Measurements from ENCODE around the gene MCM6.

MCM6 gene

GRCh38 chr2:135799738-135800137 is 76.5 kb downstream of the MCM6 start:
- no peaks in the 10 kb centered on the region for H4K20me1 ChIP-seq (ENCODE audit: insufficient read depth, low read length, poor library complexity, severe bottlenecking)
- H3K4me2 ChIP-seq (ENCODE audit: low read depth, low read length, poor library complexity, severe bottlenecking): no peak overlapping the region
- no peak overlapping the region for H3K9ac ChIP-seq (ENCODE audit: low read depth, low read length, poor library complexity, severe bottlenecking)
- no peak overlapping the region for H3K4me3 ChIP-seq (ENCODE audit: low read length, poor library complexity, severe bottlenecking)
- no peaks in the 10 kb centered on the region for H3K27me3 ChIP-seq (ENCODE audit: insufficient read depth, low read length, poor library complexity, severe bottlenecking)
- H3K9me2 ChIP-seq (replicated peaks; ENCODE audit: low read depth, low read length): no peaks in the 10 kb centered on the region
- H3F3A ChIP-seq (ENCODE audit: low read depth): no peaks in the 10 kb centered on the region
- no peaks in the 10 kb centered on the region for H3K36me3 ChIP-seq (ENCODE audit: insufficient read depth, low read length)
- TF ChIP-seq, protein P1, sequence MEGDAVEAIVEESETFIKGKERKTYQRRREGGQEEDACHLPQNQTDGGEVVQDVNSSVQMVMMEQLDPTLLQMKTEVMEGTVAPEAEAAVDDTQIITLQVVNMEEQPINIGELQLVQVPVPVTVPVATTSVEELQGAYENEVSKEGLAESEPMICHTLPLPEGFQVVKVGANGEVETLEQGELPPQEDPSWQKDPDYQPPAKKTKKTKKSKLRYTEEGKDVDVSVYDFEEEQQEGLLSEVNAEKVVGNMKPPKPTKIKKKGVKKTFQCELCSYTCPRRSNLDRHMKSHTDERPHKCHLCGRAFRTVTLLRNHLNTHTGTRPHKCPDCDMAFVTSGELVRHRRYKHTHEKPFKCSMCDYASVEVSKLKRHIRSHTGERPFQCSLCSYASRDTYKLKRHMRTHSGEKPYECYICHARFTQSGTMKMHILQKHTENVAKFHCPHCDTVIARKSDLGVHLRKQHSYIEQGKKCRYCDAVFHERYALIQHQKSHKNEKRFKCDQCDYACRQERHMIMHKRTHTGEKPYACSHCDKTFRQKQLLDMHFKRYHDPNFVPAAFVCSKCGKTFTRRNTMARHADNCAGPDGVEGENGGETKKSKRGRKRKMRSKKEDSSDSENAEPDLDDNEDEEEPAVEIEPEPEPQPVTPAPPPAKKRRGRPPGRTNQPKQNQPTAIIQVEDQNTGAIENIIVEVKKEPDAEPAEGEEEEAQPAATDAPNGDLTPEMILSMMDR (conservative IDR thresholded peaks at IDR 0.05; ENCODE audit: low read length): peak; percentile 46
- TF ChIP-seq EZH2phosphoT487 (IDR thresholded peaks at IDR 0.05; ENCODE audit: borderline replicate concordance): no peak
- no peak overlapping the region for H2AFZ ChIP-seq (ENCODE audit: low read length)
- H3K9me3 ChIP-seq (ENCODE audit: insufficient read depth, low read depth, low read length): peaks cover 16% of the 10 kb centered on the region; the same call in 1 of the 2 replicates
- H3K4me1 ChIP-seq (ENCODE audit: insufficient read depth, low read length, poor library complexity, severe bottlenecking): no peaks in the 10 kb centered on the region
- no peaks in the 10 kb centered on the region for H3K79me2 ChIP-seq (ENCODE audit: insufficient read depth, low read length)

DNA sequence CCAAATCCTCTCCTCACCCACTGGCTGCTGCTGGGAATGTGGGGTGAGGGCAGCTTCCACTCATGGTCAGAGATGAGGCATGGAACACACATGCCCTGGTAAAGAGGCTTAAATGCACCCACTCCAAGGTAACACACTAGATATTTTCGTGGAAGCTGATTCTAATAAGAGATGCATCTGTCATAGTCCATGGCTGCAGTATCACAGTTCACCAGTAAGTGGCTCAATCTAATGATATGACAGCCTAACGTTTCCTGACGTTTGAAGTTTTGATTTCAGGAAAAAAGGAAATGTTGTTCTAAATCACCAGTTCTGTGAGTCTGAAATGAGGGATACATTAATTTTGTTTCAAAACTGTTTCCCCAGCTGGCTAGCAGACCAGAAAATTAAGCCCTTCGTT is 77.5 kb downstream of the MCM6 start:
- Histone ChIP-seq H3K79me2 (ENCODE audit: insufficient read depth, low read length) (no peaks in the 10 kb centered on the region), H3K27me3 (ENCODE audit: insufficient read depth, low read length, poor library complexity, severe bottlenecking) (no peaks in the 10 kb centered on the region), H3K4me1 (ENCODE audit: insufficient read depth, low read length, poor library complexity, severe bottlenecking) (no peaks in the 10 kb centered on the region), H2AFZ (ENCODE audit: low read length) (no peak overlapping the region), H3K36me3 (ENCODE audit: insufficient read depth, low read length) (no peaks in the 10 kb centered on the region), H3K9me2 (replicated peaks; ENCODE audit: low read depth, low read length) (no peaks in the 10 kb centered on the region), H3K9ac (ENCODE audit: low read depth, low read length, poor library complexity, severe bottlenecking) (no peak overlapping the region), H3K4me2 (ENCODE audit: low read depth, low read length, poor library complexity, severe bottlenecking) (no peak overlapping the region), H3F3A (ENCODE audit: low read depth) (no peaks in the 10 kb centered on the region), H3K9me3 (ENCODE audit: insufficient read depth, low read depth, low read length) (peaks cover 16% of the 10 kb centered on the region; the same call in 1 of the 2 replicates), H3K4me3 (ENCODE audit: low read length, poor library complexity, severe bottlenecking) (no peak overlapping the region), H4K20me1 (ENCODE audit: insufficient read depth, low read length, poor library complexity, severe bottlenecking) (no peaks in the 10 kb centered on the region)
- no peak for TF ChIP-seq EZH2phosphoT487 (IDR thresholded peaks at IDR 0.05; ENCODE audit: borderline replicate concordance)
- TF ChIP-seq, protein P1 (conservative IDR thresholded peaks at IDR 0.05; ENCODE audit: low read length): peak; percentile 50

DNA sequence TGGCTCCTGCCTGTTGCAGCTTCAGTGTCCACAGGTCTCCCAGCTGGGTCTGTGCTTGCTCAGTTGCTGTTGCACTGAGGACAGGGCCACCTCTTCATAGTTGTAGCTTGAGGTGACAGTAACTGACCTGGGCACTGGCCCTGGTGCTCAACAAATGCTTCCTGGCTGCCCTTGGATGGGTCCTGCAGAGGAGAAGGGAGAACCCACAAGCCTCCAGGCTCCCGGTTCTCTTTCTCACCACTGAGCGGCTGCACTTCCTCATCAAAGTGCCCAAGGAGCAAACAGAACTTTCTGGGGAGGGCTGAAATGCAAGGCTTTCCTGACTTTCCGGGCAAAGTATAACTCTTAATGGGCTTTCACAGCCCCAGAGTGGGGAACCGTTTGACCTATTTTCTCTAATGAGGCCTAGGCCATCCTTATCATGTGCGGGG is 78.0 kb downstream of the MCM6 start:
- Histone ChIP-seq H2AFZ (ENCODE audit: low read length) (no peak overlapping the region), H3K4me2 (ENCODE audit: low read depth, low read length, poor library complexity, severe bottlenecking) (no peak overlapping the region), H3K9me3 (ENCODE audit: insufficient read depth, low read depth, low read length) (peaks cover 16% of the 10 kb centered on the region; the same call in 1 of the 2 replicates)

More for the DNA sequence above, 78.0 kb downstream of the MCM6 start:
- Histone ChIP-seq H3K79me2 (ENCODE audit: insufficient read depth, low read length) (no peaks in the 10 kb centered on the region), H3F3A (ENCODE audit: low read depth) (no peaks in the 10 kb centered on the region), H3K36me3 (ENCODE audit: insufficient read depth, low read length) (no peaks in the 10 kb centered on the region), H3K4me1 (ENCODE audit: insufficient read depth, low read length, poor library complexity, severe bottlenecking) (no peaks in the 10 kb centered on the region), H3K9ac (ENCODE audit: low read depth, low read length, poor library complexity, severe bottlenecking) (no peak overlapping the region), H3K4me3 (ENCODE audit: low read length, poor library complexity, severe bottlenecking) (no peak overlapping the region), H3K9me2 (replicated peaks; ENCODE audit: low read depth, low read length) (no peaks in the 10 kb centered on the region), H3K27me3 (ENCODE audit: insufficient read depth, low read length, poor library complexity, severe bottlenecking) (no peaks in the 10 kb centered on the region), H4K20me1 (ENCODE audit: insufficient read depth, low read length, poor library complexity, severe bottlenecking) (no peaks in the 10 kb centered on the region)
- no peak for TF ChIP-seq EZH2phosphoT487 (IDR thresholded peaks at IDR 0.05; ENCODE audit: borderline replicate concordance)
- TF ChIP-seq, protein P1 (conservative IDR thresholded peaks at IDR 0.05; ENCODE audit: low read length): no peak
